Uterus (tissue), 2 donors: ENCODE data around the gene ZNF600.
"Not testable (repeated sequence)": the region's sequence is repeated elsewhere in the genome, so short reads cannot be mapped to it uniquely, and the experiment has no call there.

Experiments
- POLR2A ChIP-seq, 2 donors: fragments of 450-650 bp; IDR thresholded peaks; one replicate each; pipeline ENCODE4 v1.6.1; 2016; ENCODE audit warnings: antibody characterized with exemption in 2 of 2, mild to moderate bottlenecking in 1 of 2, moderate library complexity in 1 of 2
- TF ChIP-seq, protein P1 (sequence below), 4 experiments: fragments of 200-600 bp in 2 of 4; fragments of 450-650 bp in 2 of 4; sonication (generic) in 2 of 4; IDR thresholded peaks; one replicate each; pipeline ENCODE4 v1.5.1; 2016 to 2019; ENCODE audit warnings: antibody characterized with exemption in 4 of 4, mild to moderate bottlenecking in 2 of 4, moderate library complexity in 1 of 4

DNA sequence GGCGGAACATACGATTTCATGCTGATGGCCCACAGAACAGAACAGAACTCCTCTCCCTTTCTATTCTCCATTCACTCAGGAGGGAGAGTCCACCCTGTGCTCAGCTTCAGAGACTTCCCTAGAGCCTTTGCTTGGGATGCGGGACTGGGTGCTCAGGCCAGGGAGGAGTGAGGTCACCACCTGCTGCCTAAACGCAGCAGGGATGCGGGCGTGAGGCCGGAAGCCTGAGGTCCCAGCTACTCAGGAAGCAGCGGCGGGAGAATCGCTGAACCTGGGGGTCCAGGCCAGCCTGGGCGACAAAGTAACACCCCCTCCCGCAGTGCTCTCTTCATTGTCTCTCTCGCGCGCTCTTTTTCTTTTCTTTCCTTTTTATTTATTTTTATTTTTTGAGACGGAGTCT is 60.5 kb downstream of the ZNF600 start:
- TF ChIP-seq, protein P1, sequence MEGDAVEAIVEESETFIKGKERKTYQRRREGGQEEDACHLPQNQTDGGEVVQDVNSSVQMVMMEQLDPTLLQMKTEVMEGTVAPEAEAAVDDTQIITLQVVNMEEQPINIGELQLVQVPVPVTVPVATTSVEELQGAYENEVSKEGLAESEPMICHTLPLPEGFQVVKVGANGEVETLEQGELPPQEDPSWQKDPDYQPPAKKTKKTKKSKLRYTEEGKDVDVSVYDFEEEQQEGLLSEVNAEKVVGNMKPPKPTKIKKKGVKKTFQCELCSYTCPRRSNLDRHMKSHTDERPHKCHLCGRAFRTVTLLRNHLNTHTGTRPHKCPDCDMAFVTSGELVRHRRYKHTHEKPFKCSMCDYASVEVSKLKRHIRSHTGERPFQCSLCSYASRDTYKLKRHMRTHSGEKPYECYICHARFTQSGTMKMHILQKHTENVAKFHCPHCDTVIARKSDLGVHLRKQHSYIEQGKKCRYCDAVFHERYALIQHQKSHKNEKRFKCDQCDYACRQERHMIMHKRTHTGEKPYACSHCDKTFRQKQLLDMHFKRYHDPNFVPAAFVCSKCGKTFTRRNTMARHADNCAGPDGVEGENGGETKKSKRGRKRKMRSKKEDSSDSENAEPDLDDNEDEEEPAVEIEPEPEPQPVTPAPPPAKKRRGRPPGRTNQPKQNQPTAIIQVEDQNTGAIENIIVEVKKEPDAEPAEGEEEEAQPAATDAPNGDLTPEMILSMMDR (IDR thresholded peaks at IDR 0.05) = not testable (repeated sequence)
- TF ChIP-seq POLR2A (IDR thresholded peaks at IDR 0.05) = not testable (repeated sequence)
